CD14-positive monocyte (primary cell): Measurements from ENCODE around the gene AP2B1. TPM values are rescaled to one million over a fixed set of nuclear protein-coding genes. Genes with fewer than 3 reads are reported as not detected.

Experiments
- DNase-seq, 3 donors: peaks; one replicate each; pipeline ENCODE4 v3.0.0-alpha.2; 2011 to 2022
- H2AFZ ChIP-seq: 2 replicates; pipeline ENCODE4 v1.6.0; 2012; ENCODE audit warnings: mild to moderate bottlenecking, low read depth, low read length, inconsistent platforms; ENCODE audit not compliant: insufficient read depth, poor library complexity, severe bottlenecking
- H3K27ac ChIP-seq, 2 donors: 1 replicate in 1 of 2; 2 replicates in 1 of 2; pipeline ENCODE4 v1.5.1; 2012 to 2013; ENCODE audit warnings: low read length in 2 of 2, control low read depth in 1 of 2, inconsistent platforms in 1 of 2, low read depth in 1 of 2, mild to moderate bottlenecking in 1 of 2
- H3K27me3 ChIP-seq, 2 donors: one replicate each; pipeline versions ENCODE4 v1.6.0 to v1.6.1; 2011 to 2013; ENCODE audit warnings: low read length in 2 of 2; ENCODE audit not compliant: control insufficient read depth in 2 of 2, insufficient read depth in 2 of 2
- H3K36me3 ChIP-seq, 2 donors: replicated peaks in 1 of 2; 1 replicate in 1 of 2; 2 replicates in 1 of 2; pipeline versions ENCODE4 v1.5.1 to v1.6.1; 2012 to 2013; ENCODE audit warnings: low read length in 2 of 2, control low read depth in 1 of 2, inconsistent platforms in 1 of 2, mild to moderate bottlenecking in 1 of 2; ENCODE audit not compliant: insufficient read depth in 2 of 2, control insufficient read depth in 1 of 2
- H3K4me1 ChIP-seq, 2 donors: 1 replicate in 1 of 2; 2 replicates in 1 of 2; pipeline versions ENCODE4 v1.5.1 to v1.6.1; 2012 to 2013; ENCODE audit warnings: low read length in 2 of 2, control low read depth in 1 of 2, inconsistent platforms in 1 of 2, mild to moderate bottlenecking in 1 of 2, moderate library complexity in 1 of 2; ENCODE audit not compliant: insufficient read depth in 2 of 2, control insufficient read depth in 1 of 2
- H3K4me2 ChIP-seq: replicated peaks from 2 replicates; pipeline ENCODE3; 2012; ENCODE audit warnings: low read length, moderate library complexity, mild to moderate bottlenecking; ENCODE audit not compliant: poor library complexity, severe bottlenecking; ENCODE audit errors: extremely low read depth
- H3K4me3 ChIP-seq, 3 experiments: fragments of 200-600 bp in 1 of 3; sonication (generic) in 1 of 3; replicated peaks in 1 of 3; 1 replicate in 2 of 3; 2 replicates in 1 of 3; pipeline ENCODE4 v1.5.1; 2011 to 2013; ENCODE audit warnings: low read length in 3 of 3, mild to moderate bottlenecking in 3 of 3, control low read depth in 2 of 3, low read depth in 2 of 3, inconsistent platforms in 1 of 3, moderate library complexity in 1 of 3
- H3K79me2 ChIP-seq: 2 replicates; pipeline ENCODE4 v1.6.0; 2012; ENCODE audit warnings: mild to moderate bottlenecking, control low read depth, inconsistent platforms, low read length, moderate library complexity; ENCODE audit not compliant: insufficient read depth
- H3K9ac ChIP-seq: 2 replicates; pipeline ENCODE4 v1.6.0; 2017; ENCODE audit warnings: low read length, mild to moderate bottlenecking; ENCODE audit not compliant: insufficient read depth, poor library complexity, severe bottlenecking
- H3K9me3 ChIP-seq, 2 donors: replicated peaks in 1 of 2; 1 replicate in 1 of 2; 2 replicates in 1 of 2; pipeline versions ENCODE4 v1.5.1 to v1.6.1; 2012 to 2013; ENCODE audit warnings: low read length in 2 of 2, control low read depth in 1 of 2; ENCODE audit not compliant: control insufficient read depth in 1 of 2, insufficient read depth in 1 of 2
- H4K20me1 ChIP-seq: 2 replicates; pipeline ENCODE4 v1.6.0; 2012; ENCODE audit warnings: mild to moderate bottlenecking, low read length, control low read depth, moderate library complexity; ENCODE audit not compliant: insufficient read depth
- H3K27ac Mint-ChIP-seq, 7 donors: one replicate each; pipeline ENCODE4 v1.8.0; 2020; ENCODE audit warnings: mild to moderate bottlenecking in 7 of 7, mixed read lengths in 7 of 7, moderate library complexity in 6 of 7, inconsistent platforms in 2 of 7
- H3K27me3 Mint-ChIP-seq, 3 donors: one replicate each; pipeline ENCODE4 v1.8.0; 2021 to 2022; ENCODE audit warnings: low read depth in 3 of 3, mild to moderate bottlenecking in 3 of 3, mixed read lengths in 3 of 3, moderate library complexity in 3 of 3, inconsistent platforms in 1 of 3
- H3K36me3 Mint-ChIP-seq, 2 donors: one replicate each; pipeline ENCODE4 v1.8.0; 2020; ENCODE audit warnings: mixed read lengths in 2 of 2, inconsistent platforms in 1 of 2, mild to moderate bottlenecking in 1 of 2
- H3K4me1 Mint-ChIP-seq: one replicate; pipeline ENCODE4 v1.8.0; 2020; ENCODE audit warnings: mild to moderate bottlenecking, mixed read lengths
- H3K4me3 Mint-ChIP-seq, 2 donors: one replicate each; pipeline ENCODE4 v1.8.0; 2020; ENCODE audit warnings: mild to moderate bottlenecking in 2 of 2, mixed read lengths in 2 of 2, moderate library complexity in 1 of 2
- H3K9me3 Mint-ChIP-seq, 7 donors: one replicate each; pipeline ENCODE4 v1.8.0; 2020 to 2022; ENCODE audit warnings: mixed read lengths in 7 of 7, mild to moderate bottlenecking in 6 of 7, moderate library complexity in 6 of 7, inconsistent platforms in 2 of 7
- WGBS: methylation state at CpG from one replicate; pipeline ENCODE4 v1.1.5; 2013; ENCODE audit warnings: missing lambda C conversion rate; ENCODE audit not compliant: insufficient coverage; 5-methylcytosine and 5-hydroxymethylcytosine counted together
- intact Hi-C, 2 donors: fragments of 100-400 bp; cut with micrococcal nuclease; formaldehyde crosslinking; loops; one replicate each; pipeline versions ENCODE4 v1.15.0 to v1.15.1; 2023
- polyA plus RNA-seq, 3 donors: library from polyadenylated mRNA; depleted of rRNA in 1 of 3; unstranded in 2 of 3; stranded (reverse) in 1 of 3; fragments of 300-500 nt in 2 of 3; fragments of >200 nt in 1 of 3; fragmentation: Illumina TruSeq in 2 of 3; gene quantifications; 1 replicate in 2 of 3; 2 replicates in 1 of 3; pipeline ENCODE4 v1.2.3, GENCODE V29; 2012 to 2021
- TF ChIP-seq, protein P1 (sequence below): fragments of 200-600 bp; IDR thresholded peaks from one replicate; pipeline ENCODE4 v1.8.0; 2022; ENCODE audit warnings: antibody characterized with exemption, mild to moderate bottlenecking

Gene AP2B1
- polyA plus RNA-seq, 3 donors = 28.7 to 44.2 (median 29.4) TPM

GRCh38 chr17:35605678-35606077 lies 18.6 kb downstream of the AP2B1 start:
- TF ChIP-seq, protein P1, sequence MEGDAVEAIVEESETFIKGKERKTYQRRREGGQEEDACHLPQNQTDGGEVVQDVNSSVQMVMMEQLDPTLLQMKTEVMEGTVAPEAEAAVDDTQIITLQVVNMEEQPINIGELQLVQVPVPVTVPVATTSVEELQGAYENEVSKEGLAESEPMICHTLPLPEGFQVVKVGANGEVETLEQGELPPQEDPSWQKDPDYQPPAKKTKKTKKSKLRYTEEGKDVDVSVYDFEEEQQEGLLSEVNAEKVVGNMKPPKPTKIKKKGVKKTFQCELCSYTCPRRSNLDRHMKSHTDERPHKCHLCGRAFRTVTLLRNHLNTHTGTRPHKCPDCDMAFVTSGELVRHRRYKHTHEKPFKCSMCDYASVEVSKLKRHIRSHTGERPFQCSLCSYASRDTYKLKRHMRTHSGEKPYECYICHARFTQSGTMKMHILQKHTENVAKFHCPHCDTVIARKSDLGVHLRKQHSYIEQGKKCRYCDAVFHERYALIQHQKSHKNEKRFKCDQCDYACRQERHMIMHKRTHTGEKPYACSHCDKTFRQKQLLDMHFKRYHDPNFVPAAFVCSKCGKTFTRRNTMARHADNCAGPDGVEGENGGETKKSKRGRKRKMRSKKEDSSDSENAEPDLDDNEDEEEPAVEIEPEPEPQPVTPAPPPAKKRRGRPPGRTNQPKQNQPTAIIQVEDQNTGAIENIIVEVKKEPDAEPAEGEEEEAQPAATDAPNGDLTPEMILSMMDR = no peak
- H3K27ac Mint-ChIP-seq = peak overlapping the region in 2 of 7 donors; percentile 32 to 53
- H3K27me3 Mint-ChIP-seq = no peaks in the 10 kb centered on the region
- Histone ChIP-seq H3K4me3 (no peak overlapping the region), H4K20me1 (no peaks in the 10 kb centered on the region), H3K9me3 (no peaks in the 10 kb centered on the region), H3K4me2 (no peak overlapping the region), H3K27me3 (no peaks in the 10 kb centered on the region), H3K36me3 (peaks cover 80 to 98% of the 10 kb centered on the region in 2 donors), H2AFZ (no peak overlapping the region), H3K4me1 (no peaks in the 10 kb centered on the region), H3K79me2 (no peaks in the 10 kb centered on the region), H3K27ac (no peak overlapping the region), H3K9ac (no peak overlapping the region)
- no peak overlapping the region for H3K4me3 Mint-ChIP-seq
- no peak for DNase-seq
- H3K9me3 Mint-ChIP-seq = no peaks in the 10 kb centered on the region
- no peaks in the 10 kb centered on the region for H3K4me1 Mint-ChIP-seq
- 100% methylated on average over 1 of the region's 2 CpGs for WGBS
- intact Hi-C loops = no loop called here
- peaks cover 73 to 96% of the 10 kb centered on the region in 2 donors for H3K36me3 Mint-ChIP-seq

DNA sequence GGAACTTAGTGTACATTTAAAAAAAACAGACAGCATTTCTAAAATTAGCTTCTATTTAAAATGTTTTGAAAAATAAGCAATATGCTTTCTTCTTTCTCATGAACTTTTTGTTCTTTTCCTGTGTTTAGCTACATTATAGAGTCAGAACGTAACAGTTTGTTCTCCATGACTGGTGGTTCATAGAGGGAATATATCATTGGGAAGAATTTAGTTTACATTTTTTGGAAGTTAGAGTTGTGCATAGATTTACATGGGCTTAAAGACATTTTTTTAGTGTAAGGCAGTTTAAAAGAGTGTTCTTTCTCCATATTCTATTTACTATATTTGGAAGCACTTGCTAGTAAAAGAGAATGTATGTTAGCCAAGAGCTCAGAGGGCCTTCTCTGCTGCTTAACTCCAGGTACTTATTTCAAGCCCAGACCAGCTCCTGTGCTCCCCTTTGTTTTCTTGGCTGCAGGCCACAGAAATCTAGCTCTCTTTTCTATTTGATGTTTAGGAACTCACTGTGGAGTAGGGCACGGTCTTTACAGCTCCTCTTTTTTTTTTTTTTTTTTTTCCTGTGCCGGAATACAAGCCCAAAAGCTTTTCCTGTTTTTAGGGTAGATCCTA lies 20.2 kb downstream of the AP2B1 start:
- Mint-ChIP-seq H3K27ac (no peak overlapping the region), H3K9me3 (no peaks in the 10 kb centered on the region), H3K27me3 (no peaks in the 10 kb centered on the region), H3K4me3 (no peak overlapping the region), H3K4me1 (no peaks in the 10 kb centered on the region), H3K36me3 (peaks cover 76 to 94% of the 10 kb centered on the region in 2 donors)
- TF ChIP-seq, protein P1 = no peak
- intact Hi-C loops = no loop called here
- Histone ChIP-seq H3K27ac (no peak overlapping the region), H3K27me3 (no peaks in the 10 kb centered on the region), H3K36me3 (peaks cover 78 to 97% of the 10 kb centered on the region in 2 donors), H2AFZ (no peak overlapping the region), H4K20me1 (no peaks in the 10 kb centered on the region), H3K9me3 (no peaks in the 10 kb centered on the region), H3K4me1 (no peaks in the 10 kb centered on the region), H3K4me3 (no peak overlapping the region), H3K4me2 (no peak overlapping the region), H3K79me2 (no peaks in the 10 kb centered on the region), H3K9ac (no peak overlapping the region)
- 83% methylated on average over 1 of the region's 3 CpGs for WGBS
- no peak for DNase-seq
